ENCODE results near the gene AUTS2.

Gene AUTS2

DNA sequence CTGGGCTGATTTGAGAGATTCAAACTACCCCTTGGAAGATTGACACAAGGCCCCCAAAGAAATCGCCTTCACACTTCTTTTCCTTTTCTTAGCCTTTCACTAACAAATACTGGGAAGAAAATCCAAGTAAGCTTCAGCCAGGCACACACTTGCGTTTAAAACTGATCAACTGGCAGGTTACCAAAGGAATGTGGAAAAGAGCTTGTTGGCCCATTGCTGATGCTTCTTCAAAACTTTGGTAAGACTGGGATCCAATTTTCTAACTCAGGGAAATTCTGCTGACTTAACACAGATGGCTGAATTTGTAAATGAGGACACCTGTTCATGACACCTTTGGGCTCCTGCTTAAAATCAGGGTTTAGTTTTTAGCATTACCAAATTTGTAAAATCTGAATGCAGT lies 1069.1 kb downstream of the AUTS2 start:
- Histone ChIP-seq H3K4me2 (ENCODE audit: low read length) (no peak overlapping the region), H3K9me2 (ENCODE audit: low read depth, low read length) (no peaks in the 10 kb centered on the region), H3K9ac (ENCODE audit: low read length) (no peak overlapping the region), H3K27me3 (ENCODE audit: insufficient read depth, low read length) (no peaks in the 10 kb centered on the region), H3K36me3 (ENCODE audit: insufficient read depth, low read length) (no peaks in the 10 kb centered on the region), H2AFZ (ENCODE audit: low read length) (no peak overlapping the region), H3K79me2 (ENCODE audit: insufficient read depth, low read length) (no peaks in the 10 kb centered on the region), H3F3A (ENCODE audit: insufficient read depth, low read length) (no peaks in the 10 kb centered on the region), H3K4me1 (ENCODE audit: insufficient read depth, low read length, severe bottlenecking) (no peaks in the 10 kb centered on the region), H4K20me1 (ENCODE audit: insufficient read depth, low read length) (no peaks in the 10 kb centered on the region), H3K27ac (ENCODE audit: low read depth, low read length, poor library complexity, severe bottlenecking) (no peak overlapping the region), H3K4me3 (ENCODE audit: low read depth, low read length, poor library complexity, severe bottlenecking) (no peak overlapping the region), H3K9me3 (ENCODE audit: low read length) (no peaks in the 10 kb centered on the region)
- TF ChIP-seq EZH2 (IDR thresholded peaks at IDR 0.05; ENCODE audit: borderline replicate concordance, low read length) = no peak
- TF ChIP-seq, protein P1, sequence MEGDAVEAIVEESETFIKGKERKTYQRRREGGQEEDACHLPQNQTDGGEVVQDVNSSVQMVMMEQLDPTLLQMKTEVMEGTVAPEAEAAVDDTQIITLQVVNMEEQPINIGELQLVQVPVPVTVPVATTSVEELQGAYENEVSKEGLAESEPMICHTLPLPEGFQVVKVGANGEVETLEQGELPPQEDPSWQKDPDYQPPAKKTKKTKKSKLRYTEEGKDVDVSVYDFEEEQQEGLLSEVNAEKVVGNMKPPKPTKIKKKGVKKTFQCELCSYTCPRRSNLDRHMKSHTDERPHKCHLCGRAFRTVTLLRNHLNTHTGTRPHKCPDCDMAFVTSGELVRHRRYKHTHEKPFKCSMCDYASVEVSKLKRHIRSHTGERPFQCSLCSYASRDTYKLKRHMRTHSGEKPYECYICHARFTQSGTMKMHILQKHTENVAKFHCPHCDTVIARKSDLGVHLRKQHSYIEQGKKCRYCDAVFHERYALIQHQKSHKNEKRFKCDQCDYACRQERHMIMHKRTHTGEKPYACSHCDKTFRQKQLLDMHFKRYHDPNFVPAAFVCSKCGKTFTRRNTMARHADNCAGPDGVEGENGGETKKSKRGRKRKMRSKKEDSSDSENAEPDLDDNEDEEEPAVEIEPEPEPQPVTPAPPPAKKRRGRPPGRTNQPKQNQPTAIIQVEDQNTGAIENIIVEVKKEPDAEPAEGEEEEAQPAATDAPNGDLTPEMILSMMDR (IDR thresholded peaks at IDR 0.05; ENCODE audit: low read length) = no peak

DNA sequence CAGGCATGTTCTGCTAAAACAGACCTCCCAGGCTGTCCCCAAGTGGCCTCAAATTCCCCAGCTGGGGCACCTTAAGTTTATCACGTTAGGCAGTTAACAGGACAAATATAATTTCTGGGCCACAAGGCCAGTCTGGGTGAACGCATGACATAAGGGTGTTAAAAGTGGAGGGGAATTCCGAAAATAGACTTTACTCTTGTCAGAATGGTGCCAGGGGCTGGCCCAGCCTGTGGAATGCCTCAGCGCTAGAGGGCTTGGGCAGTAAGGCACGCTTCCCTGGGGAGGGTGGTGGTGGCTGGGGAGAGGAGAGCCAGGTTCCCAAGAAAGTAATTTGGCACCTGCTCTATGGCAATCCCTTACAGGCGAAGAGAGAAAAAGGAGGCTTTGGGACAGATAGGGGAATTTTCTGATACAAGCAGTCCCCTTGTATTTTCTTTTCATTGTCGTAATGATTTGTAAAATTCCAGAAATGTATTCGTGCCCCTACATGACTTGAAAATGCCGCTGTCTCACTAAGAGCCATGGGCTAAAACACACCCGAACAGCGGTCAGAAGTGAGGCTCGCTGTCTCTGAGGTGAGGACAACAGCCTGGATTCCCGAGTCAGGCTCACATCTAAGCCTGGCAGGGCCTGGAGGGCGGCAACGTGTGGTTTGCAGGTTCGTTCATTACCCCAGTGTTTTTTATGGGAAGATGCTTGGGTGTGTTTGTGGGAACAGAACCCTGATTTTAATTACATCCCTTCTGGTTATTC lies 1070.5 kb downstream of the AUTS2 start:
- Histone ChIP-seq H3K9me2 (ENCODE audit: low read depth, low read length) (no peaks in the 10 kb centered on the region), H3K4me2 (ENCODE audit: low read length) (no peak overlapping the region), H2AFZ (ENCODE audit: low read length) (no peak overlapping the region), H3K9ac (ENCODE audit: low read length) (no peak overlapping the region), H3K4me3 (ENCODE audit: low read depth, low read length, poor library complexity, severe bottlenecking) (no peak overlapping the region), H3K9me3 (ENCODE audit: low read length) (no peaks in the 10 kb centered on the region), H4K20me1 (ENCODE audit: insufficient read depth, low read length) (no peaks in the 10 kb centered on the region), H3K36me3 (ENCODE audit: insufficient read depth, low read length) (no peaks in the 10 kb centered on the region), H3F3A (ENCODE audit: insufficient read depth, low read length) (no peaks in the 10 kb centered on the region), H3K79me2 (ENCODE audit: insufficient read depth, low read length) (no peaks in the 10 kb centered on the region), H3K4me1 (ENCODE audit: insufficient read depth, low read length, severe bottlenecking) (no peaks in the 10 kb centered on the region), H3K27ac (ENCODE audit: low read depth, low read length, poor library complexity, severe bottlenecking) (no peak overlapping the region), H3K27me3 (ENCODE audit: insufficient read depth, low read length) (no peaks in the 10 kb centered on the region)
- no peak for TF ChIP-seq EZH2 (IDR thresholded peaks at IDR 0.05; ENCODE audit: borderline replicate concordance, low read length)
- TF ChIP-seq, protein P1 (IDR thresholded peaks at IDR 0.05; ENCODE audit: low read length) = no peak

DNA sequence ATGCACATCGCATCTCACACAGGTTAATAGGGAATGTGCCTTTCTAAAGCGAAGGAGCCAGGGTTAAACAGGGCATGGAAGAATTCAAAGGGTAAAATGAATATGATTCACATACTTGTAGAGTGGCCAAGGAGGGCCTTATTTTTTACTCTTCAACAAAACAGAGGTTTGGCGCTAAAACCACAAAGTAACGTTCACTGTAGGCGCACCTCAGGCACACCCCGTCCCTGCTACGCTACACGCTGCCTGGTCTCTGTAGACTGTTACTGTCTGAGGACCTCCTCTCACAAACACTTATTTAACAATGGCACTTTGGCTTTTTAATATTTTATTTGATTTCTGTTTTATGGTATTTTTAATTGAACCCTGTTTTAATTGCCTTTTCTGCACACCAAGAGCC lies 1071.6 kb downstream of the AUTS2 start:
- Histone ChIP-seq H3K4me2 (ENCODE audit: low read length) (no peak overlapping the region), H2AFZ (ENCODE audit: low read length) (no peak overlapping the region), H3K4me1 (ENCODE audit: insufficient read depth, low read length, severe bottlenecking) (no peaks in the 10 kb centered on the region), H3K4me3 (ENCODE audit: low read depth, low read length, poor library complexity, severe bottlenecking) (no peak overlapping the region), H4K20me1 (ENCODE audit: insufficient read depth, low read length) (no peaks in the 10 kb centered on the region), H3K79me2 (ENCODE audit: insufficient read depth, low read length) (no peaks in the 10 kb centered on the region), H3K27ac (ENCODE audit: low read depth, low read length, poor library complexity, severe bottlenecking) (no peak overlapping the region), H3K36me3 (ENCODE audit: insufficient read depth, low read length) (no peaks in the 10 kb centered on the region), H3K9ac (ENCODE audit: low read length) (no peak overlapping the region), H3F3A (ENCODE audit: insufficient read depth, low read length) (no peaks in the 10 kb centered on the region), H3K27me3 (ENCODE audit: insufficient read depth, low read length) (no peaks in the 10 kb centered on the region), H3K9me3 (ENCODE audit: low read length) (no peaks in the 10 kb centered on the region), H3K9me2 (ENCODE audit: low read depth, low read length) (no peaks in the 10 kb centered on the region)
- TF ChIP-seq EZH2 (IDR thresholded peaks at IDR 0.05; ENCODE audit: borderline replicate concordance, low read length) = no peak
- TF ChIP-seq, protein P1 (IDR thresholded peaks at IDR 0.05; ENCODE audit: low read length) = no peak

Data from OCI-LY1 (cell line).